ENCODE results near the gene GPER1.
"Not testable (repeated sequence)": the region's sequence is repeated elsewhere in the genome, so short reads cannot be mapped to it uniquely, and the experiment has no call there.

The GPER1 gene

DNA sequence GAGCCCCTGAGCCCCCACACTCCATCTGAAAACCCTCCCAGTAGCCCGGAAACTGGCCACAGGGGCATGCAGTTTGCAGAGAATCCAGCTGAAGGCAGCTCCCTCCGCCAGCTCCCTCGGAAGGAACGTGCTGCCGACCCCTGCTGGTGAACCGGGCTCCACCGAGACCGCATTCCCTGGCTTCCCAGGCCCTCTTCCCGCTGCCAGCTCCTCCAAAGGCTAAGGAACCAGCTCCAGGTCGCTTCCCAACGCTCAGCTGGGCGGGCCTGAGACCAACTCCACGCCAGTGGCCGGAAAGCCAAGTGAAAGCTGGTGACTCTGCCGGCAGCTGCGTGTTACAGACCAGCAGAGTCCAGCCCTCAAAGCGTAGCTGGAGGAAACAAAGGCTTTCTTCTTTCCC lies 35.8 kb downstream of the GPER1 start:
- no peak for DNase-seq

DNA sequence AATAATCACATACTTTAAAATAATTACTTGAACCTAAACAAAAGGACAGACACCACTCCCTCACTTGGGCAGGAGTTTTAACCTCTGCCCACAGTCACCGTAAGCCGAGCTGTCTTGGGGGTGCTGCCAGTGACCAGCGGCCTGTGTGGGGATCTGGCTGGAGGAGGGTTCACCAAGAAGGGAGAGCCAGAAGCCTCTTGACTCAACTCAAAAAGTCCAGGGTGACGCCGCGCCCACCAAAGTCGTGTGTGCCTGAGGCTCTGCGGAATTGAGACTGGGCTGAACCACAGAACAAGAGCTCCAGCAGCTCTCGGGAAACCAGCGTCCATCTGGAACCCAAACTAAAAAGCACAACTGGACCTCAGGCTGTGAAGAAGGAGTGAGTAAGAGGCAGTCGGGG lies 36.3 kb downstream of the GPER1 start:
- no peak for DNase-seq

DNA sequence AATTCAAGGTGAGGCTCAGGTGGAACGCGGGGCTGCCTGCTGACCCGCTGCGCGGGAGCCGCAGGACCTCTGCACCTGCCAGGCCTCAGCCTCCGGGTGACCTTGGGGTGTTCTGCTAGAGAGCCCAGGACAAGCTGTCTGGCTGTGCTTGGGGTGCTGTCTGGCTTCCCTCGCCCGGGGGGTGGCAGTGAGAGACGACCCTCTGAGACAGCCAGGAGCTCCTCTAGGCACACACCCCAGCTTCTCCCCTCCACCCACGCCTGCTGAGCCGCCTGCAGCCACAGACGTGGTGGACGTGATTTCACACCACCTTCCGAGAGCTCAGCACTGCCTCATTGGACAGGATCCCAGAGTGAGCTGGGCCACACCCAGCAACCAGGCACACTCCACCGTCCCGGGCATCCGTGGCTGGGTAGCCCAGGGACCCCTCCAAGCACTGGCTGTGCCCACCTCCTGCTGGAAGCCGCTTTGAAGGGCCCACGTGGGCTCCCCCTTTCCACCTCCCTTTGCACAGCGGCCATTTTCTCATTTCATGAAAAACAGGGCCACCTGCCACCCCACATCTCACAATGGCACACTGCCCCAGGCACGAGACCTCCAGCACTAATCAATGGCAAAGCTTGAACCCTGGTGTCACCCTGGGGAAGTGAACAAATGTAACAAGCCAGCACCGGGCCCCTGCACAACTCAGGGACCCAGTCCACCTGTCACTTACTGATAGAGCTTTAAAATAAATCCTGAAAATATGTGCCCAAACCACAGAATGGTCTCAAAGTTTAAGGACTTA lies 37.1 kb downstream of the GPER1 start:
- DNase-seq, result no peak

- no peak for DNase-seq
Observed at GRCh38 chr7:1125603-1125969, 37.7 kb downstream of the GPER1 start.

- no peak for DNase-seq
Observed at GRCh38 chr7:1127001-1127400, 39.1 kb downstream of the GPER1 start.

DNA sequence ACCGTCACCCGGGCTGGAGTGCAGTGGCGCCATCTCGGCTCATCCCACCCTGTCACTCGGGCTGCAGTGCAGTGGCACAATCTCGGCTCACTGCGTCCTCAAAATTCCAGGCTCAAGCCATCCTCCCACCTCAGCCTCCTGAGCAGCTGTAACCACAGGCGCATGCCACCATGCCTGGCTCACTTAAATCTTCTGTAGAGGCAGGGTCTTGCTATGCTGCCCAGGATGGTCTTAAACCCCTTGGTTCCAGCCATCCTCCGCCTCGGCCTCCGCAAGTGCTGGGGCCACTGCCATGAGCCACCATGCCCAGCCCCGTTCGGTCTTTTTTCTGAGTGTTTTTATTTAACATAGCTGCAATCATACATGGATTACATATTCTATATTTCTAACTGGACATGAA lies 41.5 kb downstream of the GPER1 start:
- no peak for DNase-seq

- DNase-seq, result no peak
Observed at GRCh38 chr7:1130021-1130990, 42.4 kb downstream of the GPER1 start.

GRCh38 chr7:1131471-1132265 lies 43.8 kb downstream of the GPER1 start:
- DNase-seq, result no peak

DNA sequence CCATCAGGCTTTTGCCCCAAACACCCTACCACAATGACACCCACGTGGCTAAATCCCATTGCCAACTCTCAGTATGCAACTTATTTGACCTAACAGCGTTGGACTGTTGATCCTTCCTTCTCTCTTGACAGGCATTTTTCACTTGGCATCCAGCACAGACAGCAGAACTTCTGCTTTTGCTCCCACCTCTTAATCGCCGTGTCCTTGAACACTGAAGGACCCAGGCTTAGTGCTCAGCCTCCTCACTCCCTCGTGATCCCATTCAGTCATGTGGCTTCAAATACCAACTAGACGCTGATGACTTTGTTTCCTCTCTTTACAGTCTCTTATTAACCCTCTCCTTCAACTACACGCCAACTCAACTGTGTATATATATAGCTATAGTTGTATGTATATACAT lies 47.0 kb downstream of the GPER1 start:
- no peak for DNase-seq

GRCh38 chr7:1136841-1137516 lies 49.1 kb downstream of the GPER1 start:
- no peak for DNase-seq

GRCh38 chr7:1137517-1138167 lies 49.7 kb downstream of the GPER1 start:
- DNase-seq, result no peak

DNA sequence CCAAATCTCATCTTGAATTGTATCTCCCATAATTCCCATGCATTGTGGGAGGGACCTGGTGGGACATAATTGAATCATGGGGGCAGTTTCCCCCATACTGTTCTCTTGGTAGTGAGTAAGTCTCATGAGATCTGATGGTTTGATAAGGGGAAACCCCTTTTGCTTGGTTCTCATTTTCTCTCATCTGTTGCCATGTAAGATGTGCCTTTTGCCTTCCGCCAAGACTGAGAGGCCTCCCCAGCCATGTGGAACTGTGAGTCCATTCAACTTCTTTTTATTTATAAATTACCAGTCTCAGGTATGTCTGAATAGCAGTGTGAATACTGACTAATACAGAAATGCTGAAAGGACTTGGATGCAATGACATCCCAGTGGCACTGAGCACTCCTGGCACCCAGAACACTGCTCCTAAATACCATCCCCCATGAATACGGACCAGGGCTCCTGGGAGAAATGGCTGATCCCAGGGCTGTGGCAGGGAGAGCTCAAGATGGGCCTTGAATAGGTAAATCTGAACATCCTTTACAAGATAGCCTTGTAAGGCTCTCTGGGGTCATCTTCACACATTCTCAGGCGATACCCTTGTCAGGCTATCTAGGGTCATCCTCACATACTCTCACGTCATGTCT lies 52.7 kb downstream of the GPER1 start:
- DNase-seq, result no peak

- DNase-seq, result no peak
Observed at GRCh38 chr7:1141651-1142050, 53.7 kb downstream of the GPER1 start.

DNA sequence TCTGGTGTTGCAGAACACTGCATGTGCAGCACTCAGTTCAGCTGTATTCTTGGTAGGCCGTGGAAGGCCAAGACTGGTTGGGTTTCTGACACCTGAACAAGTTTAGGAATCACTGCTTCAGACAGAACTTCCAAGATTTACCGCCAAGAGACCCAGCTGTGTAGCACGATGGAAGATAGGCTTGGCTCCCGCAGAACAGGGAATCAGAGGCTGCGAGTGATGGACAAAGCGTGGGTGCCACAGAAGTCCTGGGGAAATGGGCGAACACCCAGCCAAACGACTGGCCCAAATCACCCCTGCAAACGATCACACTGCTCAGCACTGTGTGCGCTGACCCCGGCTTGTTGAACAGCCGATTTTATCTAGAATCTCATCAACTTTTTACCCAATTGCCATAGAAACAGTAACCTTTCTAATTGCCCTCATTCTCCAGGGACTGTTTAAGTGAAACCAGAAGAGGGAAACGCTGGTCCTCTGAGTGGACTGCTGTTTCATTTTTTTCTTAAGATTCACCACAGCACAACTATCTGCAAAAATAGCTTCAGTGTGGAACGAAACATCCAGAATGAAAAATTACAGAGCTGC lies 54.2 kb downstream of the GPER1 start:
- no peak for DNase-seq

GRCh38 chr7:1143031-1143430 lies 55.1 kb downstream of the GPER1 start:
- DNase-seq, result not testable (repeated sequence)
